GM19395 (cell line): Measurements from ENCODE around the gene ZPLD1.

Experiments
- ATAC-seq: cut with Tn5 transposase; IDR thresholded peaks from one replicate; pipeline ENCODE4 v1.9.1; 2021; ENCODE audit warnings: mild to moderate bottlenecking, moderate library complexity; ENCODE audit not compliant: unreplicated experiment

ZPLD1 gene

DNA sequence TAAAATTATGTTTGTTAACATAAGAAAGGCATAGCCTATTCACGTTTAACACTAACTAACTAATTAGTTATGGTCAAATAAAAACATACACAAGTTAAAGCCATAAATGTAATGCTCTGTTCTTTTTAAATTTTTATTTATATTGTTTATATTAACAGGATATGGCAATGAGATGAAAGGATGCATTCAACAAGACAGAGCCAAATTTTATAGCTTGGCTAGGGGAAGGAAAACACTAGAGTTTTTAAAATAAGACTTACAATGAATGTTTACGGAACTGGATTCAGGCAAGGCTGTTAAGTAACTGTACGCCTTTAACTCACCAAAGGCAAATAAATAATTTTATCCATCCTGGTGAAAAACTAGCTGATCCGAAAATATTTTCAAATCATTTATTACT is 86.4 kb downstream of the ZPLD1 start:
- no peak for ATAC-seq

DNA sequence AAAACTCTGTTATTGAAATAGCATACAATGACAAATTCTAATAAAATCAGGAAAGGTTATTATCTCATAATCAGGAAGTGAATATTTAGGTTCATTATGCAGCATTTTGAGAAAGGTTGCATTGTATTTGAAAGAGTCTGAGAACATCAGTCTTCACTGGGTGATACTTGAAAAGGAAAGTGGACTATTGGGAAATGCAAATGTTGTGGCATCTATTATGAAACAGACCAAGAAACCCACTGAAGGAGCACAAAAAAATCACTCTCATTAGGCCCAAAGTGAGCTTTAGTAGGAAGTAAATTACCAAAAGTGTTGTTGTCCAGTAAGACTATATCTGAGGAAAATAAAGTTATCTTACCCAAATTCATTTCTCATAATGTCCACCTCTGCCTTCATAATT is 90.8 kb downstream of the ZPLD1 start:
- peak; percentile 75 for ATAC-seq

DNA sequence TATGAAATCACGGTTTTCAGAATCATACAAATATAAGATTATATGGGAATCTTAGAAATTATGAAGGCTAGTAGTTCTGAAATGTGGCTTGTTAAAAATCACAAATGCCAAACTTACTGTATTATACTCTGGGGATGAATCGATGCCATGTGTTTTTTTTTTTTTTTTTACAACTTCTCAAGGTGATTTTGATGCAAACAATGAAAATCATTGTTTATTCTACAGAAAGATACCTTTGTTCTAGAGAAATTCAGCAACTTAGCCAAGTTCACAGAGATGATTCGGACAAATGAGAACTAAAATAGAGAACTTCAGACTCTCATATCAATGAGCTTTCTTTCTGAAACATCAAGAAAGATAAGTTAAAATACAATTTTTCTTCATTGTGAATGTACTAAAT is 92.0 kb downstream of the ZPLD1 start:
- no peak for ATAC-seq

- no peak for ATAC-seq
These were observed 93.9 kb downstream of the ZPLD1 start for GRCh38 chr3:102528727-102529126.
